Measurements from ENCODE around the gene IGF2BP2.
"Not testable (repeated sequence)": the region's sequence is repeated elsewhere in the genome, so short reads cannot be mapped to it uniquely, and the experiment has no call there.

- not testable (repeated sequence) for TF ChIP-seq CTCF, POLR2A (IDR thresholded peaks at IDR 0.05)
Observed at GRCh38 chr3:185697228-185697627, 127.6 kb downstream of the IGF2BP2 start.

All from lower leg skin (tissue), 3 donors.